GM23338 (cell line): ENCODE data around the gene LY86. TPM values are rescaled to one million over a fixed set of nuclear protein-coding genes. Genes with fewer than 3 reads are reported as not detected.

Source experiments
- ATAC-seq: fragments of 200-7000 bp; cut with Tn5 transposase; 3 replicates; pipeline ENCODE4 v1.9.1; 2020
- DNase-seq: peaks from one replicate; pipeline ENCODE4 v3.0.0-alpha.2; 2015; ENCODE audit warnings: low spot score
- H2AFZ ChIP-seq: fragments of 200-600 bp; sonication (generic); 2 replicates; pipeline ENCODE4 v1.8.0; 2016; ENCODE audit warnings: antibody characterized with exemption, mild to moderate bottlenecking, moderate library complexity
- H3F3A ChIP-seq: fragments of 200-600 bp; sonication (generic); replicated peaks from 2 replicates; pipeline ENCODE4 v1.8.0; 2017; ENCODE audit warnings: antibody characterized with exemption, mixed run types, low read depth
- H3K27ac ChIP-seq: fragments of 200-600 bp; sonication (generic); 2 replicates; pipeline ENCODE4 v1.6.1; 2016; ENCODE audit warnings: low read depth
- H3K27me3 ChIP-seq: fragments of 200-600 bp; sonication (generic); 2 replicates; pipeline ENCODE4 v1.8.0; 2016; ENCODE audit warnings: mild to moderate bottlenecking, mixed run types, moderate library complexity; ENCODE audit not compliant: insufficient read depth
- H3K36me3 ChIP-seq: fragments of 200-600 bp; sonication (generic); 2 replicates; pipeline ENCODE4 v1.8.0; 2016; ENCODE audit warnings: mild to moderate bottlenecking; ENCODE audit not compliant: insufficient read depth
- H3K4me1 ChIP-seq: fragments of 200-600 bp; sonication (generic); 2 replicates; pipeline ENCODE4 v1.8.0; 2016; ENCODE audit warnings: mild to moderate bottlenecking, moderate library complexity; ENCODE audit not compliant: insufficient read depth
- H3K4me2 ChIP-seq: fragments of 200-600 bp; sonication (generic); 2 replicates; pipeline ENCODE4 v1.7.1; 2017; ENCODE audit warnings: mixed run types
- H3K4me3 ChIP-seq: fragments of 200-600 bp; sonication (generic); 2 replicates; pipeline ENCODE4 v1.6.1; 2016; ENCODE audit warnings: mixed run types
- H3K79me2 ChIP-seq: fragments of 200-600 bp; sonication (generic); replicated peaks from 2 replicates; pipeline ENCODE4 v1.8.0; 2017; ENCODE audit warnings: mild to moderate bottlenecking; ENCODE audit not compliant: insufficient read depth
- H3K9me2 ChIP-seq: fragments of 200-600 bp; sonication (generic); 2 replicates; pipeline ENCODE4 v1.8.0; 2017; ENCODE audit not compliant: insufficient read depth
- H4K20me1 ChIP-seq: fragments of 200-600 bp; sonication (generic); replicated peaks from 2 replicates; pipeline ENCODE4 v1.8.0; 2017; ENCODE audit warnings: mild to moderate bottlenecking; ENCODE audit not compliant: insufficient read depth
- H3K27ac Mint-ChIP-seq: 2 replicates; pipeline ENCODE4 v1.8.0; 2020; ENCODE audit warnings: inconsistent platforms, mild to moderate bottlenecking, moderate library complexity, mixed read lengths
- H3K27me3 Mint-ChIP-seq: 3 replicates; pipeline ENCODE4 v1.8.0; 2022; ENCODE audit warnings: low read depth, mild to moderate bottlenecking, moderate library complexity, mixed read lengths, inconsistent platforms; ENCODE audit not compliant: insufficient read depth, poor library complexity
- H3K36me3 Mint-ChIP-seq: 3 replicates; pipeline ENCODE4 v1.8.0; 2021; ENCODE audit warnings: low read depth, mild to moderate bottlenecking, inconsistent platforms, moderate library complexity, mixed read lengths
- H3K4me1 Mint-ChIP-seq: 3 replicates; pipeline ENCODE4 v1.8.0; 2020; ENCODE audit warnings: mild to moderate bottlenecking, inconsistent platforms, mixed read lengths
- H3K4me3 Mint-ChIP-seq: 3 replicates; pipeline ENCODE4 v1.8.0; 2021; ENCODE audit warnings: moderate library complexity, mild to moderate bottlenecking, inconsistent platforms, mixed read lengths
- H3K9me3 Mint-ChIP-seq: 3 replicates; pipeline ENCODE4 v1.8.0; 2020; ENCODE audit warnings: moderate library complexity, mild to moderate bottlenecking, inconsistent platforms, mixed read lengths
- CREB1 ChIP-seq: fragments of 250-450 bp; sonication (Bioruptor Pico); IDR thresholded peaks from 2 replicates; pipeline ENCODE4 v1.5.0; 2020; ENCODE audit warnings: low read depth, mild to moderate bottlenecking, moderate library complexity
- ETS1 ChIP-seq: IDR thresholded peaks from 2 replicates; pipeline ENCODE4 v1.6.1; 2016; ENCODE audit warnings: antibody characterized with exemption
- EZH2 ChIP-seq: fragments of 200-600 bp; sonication (generic); IDR thresholded peaks from one replicate; pipeline ENCODE4 v1.8.0; 2017; ENCODE audit warnings: antibody characterized with exemption, mild to moderate bottlenecking, low read depth; ENCODE audit not compliant: unreplicated experiment
- EZH2phosphoT487 ChIP-seq: fragments of 200-600 bp; sonication (generic); IDR thresholded peaks from one replicate; pipeline ENCODE4 v1.8.1; 2018; ENCODE audit warnings: antibody characterized with exemption; ENCODE audit not compliant: unreplicated experiment
- JUNB ChIP-seq: IDR thresholded peaks from one replicate; pipeline ENCODE4 v1.6.1; 2016; ENCODE audit warnings: antibody characterized with exemption; ENCODE audit not compliant: unreplicated experiment
- NANOG ChIP-seq: IDR thresholded peaks from 2 replicates; pipeline ENCODE4 v1.6.1; 2016; ENCODE audit warnings: antibody characterized with exemption, borderline replicate concordance
- POLR2AphosphoS5 ChIP-seq: IDR thresholded peaks from 2 replicates; pipeline ENCODE4 v1.6.1; 2016; ENCODE audit warnings: antibody characterized with exemption, low read depth
- REST ChIP-seq: IDR thresholded peaks from one replicate; pipeline ENCODE4 v1.6.1; 2018; ENCODE audit warnings: antibody characterized with exemption; ENCODE audit not compliant: unreplicated experiment
- STAT1 ChIP-seq: IDR thresholded peaks from one replicate; pipeline ENCODE4 v1.6.1; 2016; ENCODE audit warnings: antibody characterized with exemption; ENCODE audit not compliant: unreplicated experiment
- ZNF331 ChIP-seq: fragments of 250-450 bp; sonication (Bioruptor Pico); IDR thresholded peaks from 2 replicates; pipeline ENCODE4 v1.5.0; 2020; ENCODE audit warnings: low read depth, mild to moderate bottlenecking, moderate library complexity
- ZNF462 ChIP-seq: fragments of 250-450 bp; sonication (Bioruptor Pico); IDR thresholded peaks from 2 replicates; pipeline ENCODE4 v1.5.0; 2020; ENCODE audit warnings: mild to moderate bottlenecking, moderate library complexity
- polyA plus RNA-seq: library from polyadenylated mRNA; unstranded; fragments of >200 nt; fragmentation: Nextera tagmentation; extraction: Ambion mirVana; gene quantifications from 2 replicates; pipeline ENCODE4 v1.2.1, GENCODE V29; 2016
- total RNA-seq: library from RNA; depleted of rRNA; stranded (reverse); fragments of >200 nt; shearing (Covaris generic); gene quantifications from 2 replicates; pipeline ENCODE4 v1.2.3, GENCODE V29; 2014

LY86 gene
- total and polyA plus RNA-seq, 2 experiments from 2014 or later: 0.29 TPM; not detected in 1

- peaks cover 5% of the 10 kb centered on the region; the same call in 2 of the 3 replicates for H3K4me1 Mint-ChIP-seq
- H3K4me2 ChIP-seq: no peak overlapping the region
- DNase-seq (no peak), ATAC-seq (no peak)
- H3K36me3 ChIP-seq: no peaks in the 10 kb centered on the region
- H3K27me3 ChIP-seq: peaks cover 11% of the 10 kb centered on the region; the same call in 1 of the 2 replicates
- H3K4me1 ChIP-seq: 0 out of 2 replicates have a peak, but pooled peaks cover 3% of the 10 kb centered on the region
- TF ChIP-seq EZH2phosphoT487 (no peak), ZNF462 (no peak), JUNB (no peak), STAT1 (no peak), ZNF331 (CRISPR knock-in tag) (no peak), CREB1 (CRISPR knock-in tag) (no peak), REST (no peak), NANOG (no peak), EZH2 (no peak), ETS1 (no peak), POLR2AphosphoS5 (no peak)
- no peaks in the 10 kb centered on the region; the same call in 1 of the 3 replicates for H3K9me3 Mint-ChIP-seq
- no peak overlapping the region for H2AFZ ChIP-seq
- no peaks in the 10 kb centered on the region for H3K79me2 ChIP-seq
- peaks cover 4% of the 10 kb centered on the region; the same call in 1 of the 2 replicates for H3K9me2 ChIP-seq
- H3K27ac ChIP-seq: no peak overlapping the region; the same call in 1 of the 2 replicates
- H3K4me3 ChIP-seq: no peak overlapping the region
- H3K27me3 Mint-ChIP-seq: peaks cover 3% of the 10 kb centered on the region
- no peak overlapping the region for H3K4me3 Mint-ChIP-seq
- H3K27ac Mint-ChIP-seq: no peak overlapping the region
- no peaks in the 10 kb centered on the region for H4K20me1 ChIP-seq
- no peaks in the 10 kb centered on the region for H3K36me3 Mint-ChIP-seq
- H3F3A ChIP-seq: no peaks in the 10 kb centered on the region
Observed at GRCh38 chr6:6650839-6651238, 62.3 kb downstream of the LY86 start.
